Measurements from ENCODE around the gene TBX10. TPM values are rescaled to one million over a fixed set of nuclear protein-coding genes. Genes with fewer than 3 reads are reported as not detected.

Gene TBX10
- total RNA-seq, 1 donor from 2014 or later: not detected

- H3K36me3 Mint-ChIP-seq (ENCODE audit: unreplicated experiment): no peaks in the 10 kb centered on the region
- no peak for DNase-seq (ENCODE audit: extremely low spot score, unreplicated experiment)
- H3K4me1 Mint-ChIP-seq (ENCODE audit: unreplicated experiment): no peaks in the 10 kb centered on the region
- no peak for TF ChIP-seq CTCF (IDR thresholded peaks at IDR 0.05)
- no peak overlapping the region for H3K4me3 Mint-ChIP-seq (ENCODE audit: unreplicated experiment)
- H3K9me3 Mint-ChIP-seq (ENCODE audit: unreplicated experiment): no peaks in the 10 kb centered on the region
- H3K27me3 Mint-ChIP-seq (ENCODE audit: unreplicated experiment): peaks cover 11% of the 10 kb centered on the region
- no peak overlapping the region for H3K27ac Mint-ChIP-seq (ENCODE audit: unreplicated experiment)
These were observed 31.6 kb upstream of the TBX10 start for GRCh38 chr11:67671211-67671520.

- no peak for DNase-seq (ENCODE audit: extremely low spot score, unreplicated experiment)
- H3K36me3 Mint-ChIP-seq (ENCODE audit: unreplicated experiment): no peaks in the 10 kb centered on the region
- H3K4me3 Mint-ChIP-seq (ENCODE audit: unreplicated experiment): no peak overlapping the region
- no peak overlapping the region for H3K27ac Mint-ChIP-seq (ENCODE audit: unreplicated experiment)
- TF ChIP-seq CTCF (IDR thresholded peaks at IDR 0.05): no peak
- no peaks in the 10 kb centered on the region for H3K9me3 Mint-ChIP-seq (ENCODE audit: unreplicated experiment)
- peaks cover 7% of the 10 kb centered on the region for H3K27me3 Mint-ChIP-seq (ENCODE audit: unreplicated experiment)
- H3K4me1 Mint-ChIP-seq (ENCODE audit: unreplicated experiment): no peaks in the 10 kb centered on the region
These were observed 31.0 kb upstream of the TBX10 start for GRCh38 chr11:67670316-67671210.

- DNase-seq (ENCODE audit: extremely low spot score, unreplicated experiment): no peak
- H3K4me1 Mint-ChIP-seq (ENCODE audit: unreplicated experiment): no peaks in the 10 kb centered on the region
- H3K4me3 Mint-ChIP-seq (ENCODE audit: unreplicated experiment): no peak overlapping the region
- no peaks in the 10 kb centered on the region for H3K36me3 Mint-ChIP-seq (ENCODE audit: unreplicated experiment)
- H3K9me3 Mint-ChIP-seq (ENCODE audit: unreplicated experiment): no peaks in the 10 kb centered on the region
- H3K27me3 Mint-ChIP-seq (ENCODE audit: unreplicated experiment): no peaks in the 10 kb centered on the region
- no peak for TF ChIP-seq CTCF (IDR thresholded peaks at IDR 0.05)
- H3K27ac Mint-ChIP-seq (ENCODE audit: unreplicated experiment): no peak overlapping the region
These were observed 28.6 kb upstream of the TBX10 start for GRCh38 chr11:67668192-67668551.

GRCh38 chr11:67667490-67668191 lies 28.1 kb upstream of the TBX10 start:
- DNase-seq (ENCODE audit: extremely low spot score, unreplicated experiment): no peak

More at GRCh38 chr11:67667490-67668191, 28.1 kb upstream of the TBX10 start:
- Mint-ChIP-seq H3K27ac (ENCODE audit: unreplicated experiment) (no peak overlapping the region), H3K4me1 (ENCODE audit: unreplicated experiment) (no peaks in the 10 kb centered on the region), H3K36me3 (ENCODE audit: unreplicated experiment) (no peaks in the 10 kb centered on the region), H3K4me3 (ENCODE audit: unreplicated experiment) (no peak overlapping the region), H3K9me3 (ENCODE audit: unreplicated experiment) (no peaks in the 10 kb centered on the region), H3K27me3 (ENCODE audit: unreplicated experiment) (no peaks in the 10 kb centered on the region)
- TF ChIP-seq CTCF (IDR thresholded peaks at IDR 0.05): no peak

Data from osteocyte (in vitro differentiated cells).